ENCODE measurements around the gene DRAXIN. TPM values are rescaled to one million over a fixed set of nuclear protein-coding genes. Genes with fewer than 3 reads are reported as not detected.

The DRAXIN gene
- total RNA-seq, 3 donors from 2014 or later (not counting 1 experiment from before 2014, with no cell fraction given) = 10.9 to 24.9 (median 12.1) TPM

DNA sequence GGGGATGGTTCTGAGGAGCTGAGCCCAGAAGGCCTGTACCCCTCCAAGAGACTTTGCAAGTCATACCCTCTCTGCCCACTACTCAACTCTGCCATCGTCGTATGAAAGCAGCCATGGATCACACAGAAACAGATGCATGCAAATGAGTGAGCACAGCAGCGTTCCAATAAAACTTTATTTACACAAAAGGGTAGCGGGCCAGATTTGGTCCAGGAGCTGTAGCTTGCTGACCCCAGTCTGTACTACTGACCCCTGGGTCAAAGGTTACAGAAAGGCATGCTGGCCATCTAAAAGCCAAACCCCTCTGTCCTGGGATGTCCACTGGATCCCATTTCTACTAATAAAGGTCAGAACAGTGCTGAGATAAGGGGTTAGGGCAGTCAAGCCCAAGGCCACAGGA lies 35.6 kb downstream of the DRAXIN start:
- Histone ChIP-seq H3K4me3 (ENCODE audit: low read length) (no peak overlapping the region), H3K27ac (ENCODE audit: low read length) (no peak overlapping the region), H3K9me3 (ENCODE audit: control insufficient read depth, insufficient read depth, low read length) (no peaks in the 10 kb centered on the region), H3K4me1 (ENCODE audit: control insufficient read depth, insufficient read depth, low read length) (peaks cover 52% of the 10 kb centered on the region), H3K27me3 (ENCODE audit: control insufficient read depth, insufficient read depth, low read length) (no peaks in the 10 kb centered on the region), H3K36me3 (ENCODE audit: control insufficient read depth, insufficient read depth, low read length) (no peaks in the 10 kb centered on the region)
- Mint-ChIP-seq H3K4me1 (peaks cover 36 to 37% of the 10 kb centered on the region in 2 donors), H3K27me3 (ENCODE audit: low read depth in 2 of 2) (no peaks in the 10 kb centered on the region), H3K27ac (no peak overlapping the region), H3K36me3 (no peaks in the 10 kb centered on the region), H3K4me3 (no peak overlapping the region), H3K9me3 (no peaks in the 10 kb centered on the region)
- no peak for ATAC-seq
- intact Hi-C loops (cut with micrococcal nuclease) = loop anchor here (10.0 kb wide), 1 partner anchor 692 kb away; no protein-coding TSS in a partner anchor
- DNase-seq = no peak
- WGBS (ENCODE audit: insufficient coverage) = 96% methylated on average over 4 of the region's 4 CpGs
- TF ChIP-seq, protein P1, sequence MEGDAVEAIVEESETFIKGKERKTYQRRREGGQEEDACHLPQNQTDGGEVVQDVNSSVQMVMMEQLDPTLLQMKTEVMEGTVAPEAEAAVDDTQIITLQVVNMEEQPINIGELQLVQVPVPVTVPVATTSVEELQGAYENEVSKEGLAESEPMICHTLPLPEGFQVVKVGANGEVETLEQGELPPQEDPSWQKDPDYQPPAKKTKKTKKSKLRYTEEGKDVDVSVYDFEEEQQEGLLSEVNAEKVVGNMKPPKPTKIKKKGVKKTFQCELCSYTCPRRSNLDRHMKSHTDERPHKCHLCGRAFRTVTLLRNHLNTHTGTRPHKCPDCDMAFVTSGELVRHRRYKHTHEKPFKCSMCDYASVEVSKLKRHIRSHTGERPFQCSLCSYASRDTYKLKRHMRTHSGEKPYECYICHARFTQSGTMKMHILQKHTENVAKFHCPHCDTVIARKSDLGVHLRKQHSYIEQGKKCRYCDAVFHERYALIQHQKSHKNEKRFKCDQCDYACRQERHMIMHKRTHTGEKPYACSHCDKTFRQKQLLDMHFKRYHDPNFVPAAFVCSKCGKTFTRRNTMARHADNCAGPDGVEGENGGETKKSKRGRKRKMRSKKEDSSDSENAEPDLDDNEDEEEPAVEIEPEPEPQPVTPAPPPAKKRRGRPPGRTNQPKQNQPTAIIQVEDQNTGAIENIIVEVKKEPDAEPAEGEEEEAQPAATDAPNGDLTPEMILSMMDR (IDR thresholded peaks at IDR 0.05) = no peak

GRCh38 chr1:11728126-11728806 lies 36.8 kb downstream of the DRAXIN start:
- intact Hi-C loops (cut with micrococcal nuclease) = loop anchor here (10.0 kb wide), 1 partner anchor 693 kb away; no protein-coding TSS in a partner anchor
- DNase-seq (no peak), ATAC-seq (no peak)
- no peak overlapping the region for H3K27ac ChIP-seq (ENCODE audit: low read length)
- 97% methylated on average over 4 of the region's 4 CpGs for WGBS (ENCODE audit: insufficient coverage)
- Mint-ChIP-seq H3K9me3 (no peaks in the 10 kb centered on the region), H3K27ac (no peak overlapping the region), H3K4me3 (no peak overlapping the region), H3K4me1 (peaks cover 40 to 43% of the 10 kb centered on the region in 2 donors), H3K27me3 (ENCODE audit: low read depth in 2 of 2) (no peaks in the 10 kb centered on the region), H3K36me3 (no peaks in the 10 kb centered on the region)
- TF ChIP-seq, protein P1 (IDR thresholded peaks at IDR 0.05) = no peak
- peaks cover 62% of the 10 kb centered on the region for H3K4me1 ChIP-seq (ENCODE audit: control insufficient read depth, insufficient read depth, low read length)
- H3K9me3 ChIP-seq (ENCODE audit: control insufficient read depth, insufficient read depth, low read length) = no peaks in the 10 kb centered on the region
- no peak overlapping the region for H3K4me3 ChIP-seq (ENCODE audit: low read length)
- no peaks in the 10 kb centered on the region for H3K27me3 ChIP-seq (ENCODE audit: control insufficient read depth, insufficient read depth, low read length)
- H3K36me3 ChIP-seq (ENCODE audit: control insufficient read depth, insufficient read depth, low read length) = no peaks in the 10 kb centered on the region

GRCh38 chr1:11729155-11729497 lies 37.6 kb downstream of the DRAXIN start:
- Histone ChIP-seq H3K27ac (ENCODE audit: low read length) (peak overlapping the region; percentile 59), H3K36me3 (ENCODE audit: control insufficient read depth, insufficient read depth, low read length) (no peaks in the 10 kb centered on the region), H3K9me3 (ENCODE audit: control insufficient read depth, insufficient read depth, low read length) (no peaks in the 10 kb centered on the region), H3K4me1 (ENCODE audit: control insufficient read depth, insufficient read depth, low read length) (peaks cover 62% of the 10 kb centered on the region), H3K27me3 (ENCODE audit: control insufficient read depth, insufficient read depth, low read length) (no peaks in the 10 kb centered on the region), H3K4me3 (ENCODE audit: low read length) (no peak overlapping the region)
- Mint-ChIP-seq H3K4me3 (peak overlapping the region; percentile 91), H3K27ac (peak overlapping the region; percentile 88 to 95), H3K27me3 (ENCODE audit: low read depth in 2 of 2) (no peaks in the 10 kb centered on the region), H3K4me1 (peaks cover 41 to 44% of the 10 kb centered on the region in 2 donors), H3K36me3 (no peaks in the 10 kb centered on the region), H3K9me3 (no peaks in the 10 kb centered on the region)
- 91% methylated on average over 11 of the region's 11 CpGs for WGBS (ENCODE audit: insufficient coverage)
- intact Hi-C loops (cut with micrococcal nuclease) = loop anchor here (10.0 kb wide), 1 partner anchor 694 kb away; no protein-coding TSS in a partner anchor
- TF ChIP-seq, protein P1 (IDR thresholded peaks at IDR 0.05) = no peak
- ATAC-seq (no peak), DNase-seq (no peak)
